Tibial nerve (tissue), 4 donors: ENCODE data around the gene SLX4IP. TPM values are rescaled to one million over a fixed set of nuclear protein-coding genes. Genes with fewer than 3 reads are reported as not detected.

Experiments used
- DNase-seq, 2 donors: peaks; one replicate each; pipeline ENCODE4 v3.0.0-alpha.2; 2019; ENCODE audit warnings: low spot score in 2 of 2
- H3K27ac ChIP-seq, 4 donors: fragments of 200-600 bp; sonication (generic) in 3 of 4; one replicate each; pipeline ENCODE4 v1.5.1; 2017 to 2019; ENCODE audit warnings: mild to moderate bottlenecking in 1 of 4
- H3K27me3 ChIP-seq, 2 donors: fragments of 200-600 bp; sonication (generic) in 1 of 2; one replicate each; pipeline versions ENCODE4 v1.5.1 to v1.6.0; 2017 to 2019
- H3K36me3 ChIP-seq, 3 donors: fragments of 200-600 bp; sonication (generic); one replicate each; pipeline ENCODE4 v1.5.1; 2018 to 2019
- H3K4me1 ChIP-seq, 4 donors: fragments of 200-600 bp; sonication (generic) in 3 of 4; one replicate each; pipeline ENCODE4 v1.5.1; 2017 to 2019
- H3K4me3 ChIP-seq, 4 donors: fragments of 200-600 bp; sonication (generic) in 3 of 4; one replicate each; pipeline ENCODE4 v1.5.1; 2017 to 2019; ENCODE audit warnings: mild to moderate bottlenecking in 1 of 4, moderate library complexity in 1 of 4
- H3K9me3 ChIP-seq, 4 donors: fragments of 200-600 bp; sonication (generic) in 3 of 4; one replicate each; pipeline ENCODE4 v1.5.1; 2017 to 2019
- EP300 ChIP-seq, 2 donors: sonication (generic); formaldehyde crosslinking; IDR thresholded peaks; one replicate each; pipeline ENCODE4 v1.6.1; 2017; ENCODE audit warnings: antibody characterized with exemption in 2 of 2, mild to moderate bottlenecking in 1 of 2
- POLR2A ChIP-seq, 2 donors: fragments of 450-650 bp; IDR thresholded peaks; one replicate each; pipeline ENCODE4 v1.6.1; 2017; ENCODE audit warnings: antibody characterized with exemption in 2 of 2, mild to moderate bottlenecking in 2 of 2, moderate library complexity in 2 of 2
- WGBS, 2 donors: methylation state at CpG; one replicate each; pipeline ENCODE4 v1.1.5; 2018; 5-methylcytosine and 5-hydroxymethylcytosine counted together
- total RNA-seq, 4 donors: library from RNA; depleted of rRNA; stranded (reverse); fragments of >200 nt; gene quantifications; one replicate each; pipeline ENCODE4 v1.1.0, GENCODE V29; 2016
- TF ChIP-seq, protein P1 (sequence below), 5 experiments: fragments of 200-600 bp in 3 of 5; fragments of 450-650 bp in 2 of 5; sonication (generic) in 3 of 5; IDR thresholded peaks; one replicate each; pipeline ENCODE4 v1.5.1; 2016 to 2019; ENCODE audit warnings: antibody characterized with exemption in 5 of 5, mild to moderate bottlenecking in 3 of 5, moderate library complexity in 2 of 5

SLX4IP gene
- total RNA-seq, 4 donors from 2014 or later: 3.3 to 5.7 (median 3.5) TPM

DNA sequence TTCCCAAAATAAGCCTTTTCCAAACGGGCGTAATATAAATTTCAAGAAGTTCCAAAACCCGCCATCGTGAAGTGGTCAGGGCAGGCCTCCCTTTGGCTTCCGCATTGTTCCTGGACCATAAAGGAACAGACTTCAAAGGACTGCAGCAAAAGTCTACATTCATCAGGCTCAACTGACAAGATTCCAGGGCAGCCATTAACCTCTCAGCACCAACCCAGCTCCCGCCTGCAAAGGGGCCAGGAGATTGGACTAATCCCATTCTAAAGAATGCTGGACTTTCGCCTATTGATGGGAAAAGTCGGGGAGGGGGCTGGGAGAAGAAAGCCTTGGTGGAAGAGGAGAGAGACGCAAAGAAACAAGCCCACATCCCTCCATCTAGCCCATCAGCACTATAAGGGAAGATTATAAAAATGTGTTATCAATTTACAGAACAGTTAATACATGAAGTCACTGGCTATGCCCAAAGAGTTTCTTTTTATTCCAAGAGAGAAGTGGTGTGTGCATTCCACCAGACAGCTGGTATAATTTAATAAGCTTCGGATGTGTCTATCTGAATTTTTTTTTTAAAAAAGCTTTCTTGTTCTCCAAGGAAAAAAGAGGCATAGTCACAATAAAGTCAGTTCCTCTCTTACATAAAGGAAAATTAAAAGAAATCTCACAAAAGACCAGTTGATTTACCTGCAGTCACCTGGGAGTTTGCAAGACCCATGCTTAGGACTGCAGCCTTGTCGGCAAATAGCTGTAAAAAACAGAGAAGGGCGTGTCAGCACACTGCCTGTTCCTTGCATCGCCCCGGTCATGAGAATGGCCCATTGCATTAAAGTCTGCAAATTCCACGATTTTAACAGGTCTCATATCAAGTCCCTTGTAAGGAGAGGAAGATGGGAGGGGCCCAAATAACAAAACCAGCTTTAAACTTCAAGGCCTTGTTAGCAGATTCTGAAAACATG is 220.9 kb downstream of the SLX4IP start:
- no peak overlapping the region for H3K4me3 ChIP-seq
- no peaks in the 10 kb centered on the region for H3K9me3 ChIP-seq
- TF ChIP-seq, protein P1, sequence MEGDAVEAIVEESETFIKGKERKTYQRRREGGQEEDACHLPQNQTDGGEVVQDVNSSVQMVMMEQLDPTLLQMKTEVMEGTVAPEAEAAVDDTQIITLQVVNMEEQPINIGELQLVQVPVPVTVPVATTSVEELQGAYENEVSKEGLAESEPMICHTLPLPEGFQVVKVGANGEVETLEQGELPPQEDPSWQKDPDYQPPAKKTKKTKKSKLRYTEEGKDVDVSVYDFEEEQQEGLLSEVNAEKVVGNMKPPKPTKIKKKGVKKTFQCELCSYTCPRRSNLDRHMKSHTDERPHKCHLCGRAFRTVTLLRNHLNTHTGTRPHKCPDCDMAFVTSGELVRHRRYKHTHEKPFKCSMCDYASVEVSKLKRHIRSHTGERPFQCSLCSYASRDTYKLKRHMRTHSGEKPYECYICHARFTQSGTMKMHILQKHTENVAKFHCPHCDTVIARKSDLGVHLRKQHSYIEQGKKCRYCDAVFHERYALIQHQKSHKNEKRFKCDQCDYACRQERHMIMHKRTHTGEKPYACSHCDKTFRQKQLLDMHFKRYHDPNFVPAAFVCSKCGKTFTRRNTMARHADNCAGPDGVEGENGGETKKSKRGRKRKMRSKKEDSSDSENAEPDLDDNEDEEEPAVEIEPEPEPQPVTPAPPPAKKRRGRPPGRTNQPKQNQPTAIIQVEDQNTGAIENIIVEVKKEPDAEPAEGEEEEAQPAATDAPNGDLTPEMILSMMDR (IDR thresholded peaks at IDR 0.05): no peak
- TF ChIP-seq EP300 (IDR thresholded peaks at IDR 0.05): no peak
- no peak for TF ChIP-seq POLR2A (IDR thresholded peaks at IDR 0.05)
- H3K4me1 ChIP-seq: peaks cover 0 to 76% (median 27%) of the 10 kb centered on the region in 4 donors
- DNase-seq: no peak
- H3K27ac ChIP-seq: peak overlapping the region in 2 of 4 donors; percentile 73 to 80
- peaks cover 0 to 37% (median 5%) of the 10 kb centered on the region in 3 donors for H3K36me3 ChIP-seq
- no peaks in the 10 kb centered on the region for H3K27me3 ChIP-seq
- WGBS, 2 donors: 60 to 62% methylated on average over 15 of the region's 15 CpGs

DNA sequence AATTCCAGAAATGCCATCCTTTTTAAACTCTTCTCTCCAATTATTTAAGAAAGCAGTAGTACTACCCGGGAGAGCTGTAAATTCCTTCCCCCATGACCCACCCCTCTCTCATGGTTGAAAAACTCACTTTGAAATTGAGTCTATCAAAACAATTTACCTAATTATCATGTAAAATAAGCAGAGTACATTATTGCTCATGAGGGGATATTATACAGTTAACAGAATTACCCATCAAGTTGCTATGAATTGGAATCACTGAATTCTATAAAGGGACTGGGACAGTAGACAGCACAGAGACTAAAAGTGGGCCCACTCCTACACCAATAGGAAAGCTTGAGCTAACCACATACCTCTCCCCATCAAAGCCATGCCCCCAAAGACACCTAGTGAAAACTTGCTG is 222.3 kb downstream of the SLX4IP start:
- Histone ChIP-seq H3K4me1 (peaks cover 0 to 77% (median 20%) of the 10 kb centered on the region in 4 donors), H3K4me3 (no peak overlapping the region), H3K36me3 (peaks cover 0 to 42% (median 5%) of the 10 kb centered on the region in 3 donors), H3K27me3 (no peaks in the 10 kb centered on the region), H3K27ac (peak overlapping the region in 1 of 4 donors; percentile 25), H3K9me3 (no peaks in the 10 kb centered on the region)
- 67 to 82% methylated on average over 1 of the region's 1 CpG for WGBS, 2 donors
- TF ChIP-seq EP300 (IDR thresholded peaks at IDR 0.05): no peak
- TF ChIP-seq, protein P1 (IDR thresholded peaks at IDR 0.05): no peak
- no peak for TF ChIP-seq POLR2A (IDR thresholded peaks at IDR 0.05)
- DNase-seq: no peak

DNA sequence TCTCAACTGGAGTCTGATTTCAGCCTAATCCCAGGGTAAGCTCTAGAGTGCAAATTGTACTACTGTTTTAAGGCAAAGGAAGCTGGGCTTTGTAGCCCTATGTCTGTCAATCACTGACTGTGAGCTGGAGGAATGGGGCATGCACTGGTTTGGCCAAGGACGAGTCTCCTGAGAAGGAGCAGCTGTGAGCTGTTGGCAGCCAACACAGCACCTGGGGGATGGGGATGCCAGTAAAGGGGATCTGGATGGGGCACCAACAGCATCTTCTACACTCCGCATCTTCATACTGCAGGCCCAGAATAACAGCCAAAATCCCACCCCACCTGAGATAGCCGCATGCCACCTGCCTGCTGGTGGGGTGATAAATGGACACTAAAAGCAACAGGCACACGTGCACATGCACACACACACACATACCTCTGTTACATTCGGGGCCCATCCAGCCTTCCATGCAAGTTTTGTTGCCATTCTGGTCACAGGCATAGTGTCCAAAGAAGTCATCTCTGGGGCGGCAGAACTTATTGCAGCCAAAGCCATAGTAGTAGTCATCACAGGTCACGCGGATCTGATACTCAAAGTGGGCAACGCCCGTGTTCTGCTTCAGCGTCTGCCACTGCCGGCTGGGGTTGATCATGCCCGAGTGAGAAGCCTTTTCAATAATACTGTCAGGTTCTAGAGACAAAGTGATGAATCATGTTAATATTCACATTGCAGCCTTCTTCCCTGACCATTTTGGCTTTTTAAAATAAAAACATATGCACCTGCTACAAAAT is 223.1 kb downstream of the SLX4IP start:
- peaks cover 0 to 49% (median 5%) of the 10 kb centered on the region in 3 donors for H3K36me3 ChIP-seq
- WGBS, 2 donors: 63 to 74% methylated on average over 13 of the region's 13 CpGs
- H3K4me1 ChIP-seq: peaks cover 0 to 77% (median 16%) of the 10 kb centered on the region in 4 donors
- no peak for DNase-seq
- H3K9me3 ChIP-seq: no peaks in the 10 kb centered on the region
- H3K4me3 ChIP-seq: no peak overlapping the region
- H3K27ac ChIP-seq: peak overlapping the region in 2 of 4 donors; percentile 25 to 28
- TF ChIP-seq POLR2A (IDR thresholded peaks at IDR 0.05): no peak
- TF ChIP-seq, protein P1 (IDR thresholded peaks at IDR 0.05): no peak
- TF ChIP-seq EP300 (IDR thresholded peaks at IDR 0.05): no peak
- no peaks in the 10 kb centered on the region for H3K27me3 ChIP-seq

- DNase-seq: no peak
- Histone ChIP-seq H3K27ac (peak overlapping the region in 2 of 4 donors; percentile 29 to 66), H3K27me3 (no peaks in the 10 kb centered on the region), H3K36me3 (peaks cover 0 to 54% (median 5%) of the 10 kb centered on the region in 3 donors), H3K4me1 (peaks cover 0 to 75% (median 13%) of the 10 kb centered on the region in 4 donors), H3K9me3 (no peaks in the 10 kb centered on the region), H3K4me3 (no peak overlapping the region)
- WGBS, 2 donors: 33 to 41% methylated on average over 5 of the region's 5 CpGs
- TF ChIP-seq POLR2A (IDR thresholded peaks at IDR 0.05): no peak
- no peak for TF ChIP-seq EP300 (IDR thresholded peaks at IDR 0.05)
- TF ChIP-seq, protein P1 (IDR thresholded peaks at IDR 0.05): no peak
Observed at GRCh38 chr20:10658876-10659632, 223.9 kb downstream of the SLX4IP start.
